Measurements from ENCODE around the gene SASH3. TPM values are rescaled to one million over a fixed set of nuclear protein-coding genes. Genes with fewer than 3 reads are reported as not detected.
A peak's percentile ranks its signal among the peaks of the same experiment; 100 is the strongest.

Gene SASH3
- total RNA-seq, 1 donor from 2014 or later, result not detected

DNA sequence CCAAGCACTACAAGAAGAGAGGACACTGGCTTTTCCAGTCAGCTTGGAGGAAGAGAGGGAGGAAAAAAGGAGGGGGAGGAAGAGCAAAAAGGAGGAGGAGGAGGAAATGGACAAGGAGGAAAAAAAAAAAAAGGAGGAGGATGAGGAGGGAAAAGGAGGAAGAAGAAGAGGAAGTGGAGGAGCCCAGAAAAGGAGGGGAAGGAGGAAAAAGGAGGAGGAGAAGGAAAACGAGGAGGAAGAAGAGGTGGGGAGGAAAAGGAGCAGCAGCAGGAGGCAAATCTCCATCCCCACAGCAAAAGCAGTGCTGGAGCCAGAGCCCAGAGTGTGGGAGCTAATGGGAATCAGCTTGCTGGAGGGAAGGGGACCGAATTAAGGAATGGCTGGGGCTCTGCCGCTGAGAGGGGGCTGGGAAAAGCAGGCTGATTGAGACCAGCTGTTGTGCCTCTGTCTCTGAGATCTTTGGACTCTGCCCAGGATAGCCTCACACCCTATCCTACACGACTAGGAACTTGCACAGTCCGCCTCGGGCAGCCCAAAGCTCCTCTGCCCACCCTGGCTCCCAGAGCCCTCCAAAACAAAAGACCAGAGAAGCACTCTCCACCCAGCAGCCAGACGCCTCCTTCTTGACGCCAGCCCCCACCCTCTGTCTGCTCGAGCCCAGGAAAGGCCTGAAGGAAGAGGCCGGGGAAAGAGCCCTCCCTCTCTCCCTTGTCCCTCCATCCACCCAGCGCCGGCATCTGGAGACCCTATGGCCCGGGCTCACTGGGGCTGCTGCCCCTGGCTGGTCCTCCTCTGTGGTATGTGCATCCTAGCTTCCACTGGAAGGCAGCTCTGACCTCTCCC lies 41.1 kb upstream of the SASH3 start, which contains the start of gene XPNPEP2:
TSS of gene XPNPEP2 (plus strand) at position 514 of the 843 bp plus-strand sequence. CDS start at position 749, 235 bp downstream.
- H3K4me1 Mint-ChIP-seq (ENCODE audit: low read depth, unreplicated experiment), result peaks cover 3% of the 10 kb centered on the region
- no peaks in the 10 kb centered on the region for H3K36me3 ChIP-seq (ENCODE audit: insufficient read depth, low read length)
- TF ChIP-seq, protein P1, sequence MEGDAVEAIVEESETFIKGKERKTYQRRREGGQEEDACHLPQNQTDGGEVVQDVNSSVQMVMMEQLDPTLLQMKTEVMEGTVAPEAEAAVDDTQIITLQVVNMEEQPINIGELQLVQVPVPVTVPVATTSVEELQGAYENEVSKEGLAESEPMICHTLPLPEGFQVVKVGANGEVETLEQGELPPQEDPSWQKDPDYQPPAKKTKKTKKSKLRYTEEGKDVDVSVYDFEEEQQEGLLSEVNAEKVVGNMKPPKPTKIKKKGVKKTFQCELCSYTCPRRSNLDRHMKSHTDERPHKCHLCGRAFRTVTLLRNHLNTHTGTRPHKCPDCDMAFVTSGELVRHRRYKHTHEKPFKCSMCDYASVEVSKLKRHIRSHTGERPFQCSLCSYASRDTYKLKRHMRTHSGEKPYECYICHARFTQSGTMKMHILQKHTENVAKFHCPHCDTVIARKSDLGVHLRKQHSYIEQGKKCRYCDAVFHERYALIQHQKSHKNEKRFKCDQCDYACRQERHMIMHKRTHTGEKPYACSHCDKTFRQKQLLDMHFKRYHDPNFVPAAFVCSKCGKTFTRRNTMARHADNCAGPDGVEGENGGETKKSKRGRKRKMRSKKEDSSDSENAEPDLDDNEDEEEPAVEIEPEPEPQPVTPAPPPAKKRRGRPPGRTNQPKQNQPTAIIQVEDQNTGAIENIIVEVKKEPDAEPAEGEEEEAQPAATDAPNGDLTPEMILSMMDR (IDR thresholded peaks at IDR 0.05; ENCODE audit: insufficient read depth, low read depth, low read length), result no peak
- no peak for TF ChIP-seq EZH2 (IDR thresholded peaks at IDR 0.05; ENCODE audit: insufficient read depth, low read length)
- H3K36me3 Mint-ChIP-seq (ENCODE audit: low read depth, unreplicated experiment), result no peaks in the 10 kb centered on the region
- H4K20me1 ChIP-seq (ENCODE audit: insufficient read depth, low read length), result no peaks in the 10 kb centered on the region
- no peak within 1 kb of the TSS for H3K4me3 Mint-ChIP-seq (ENCODE audit: unreplicated experiment)
- no peaks in the 10 kb centered on the region for H3K4me1 ChIP-seq (ENCODE audit: insufficient read depth, low read length)
- no peak within 1 kb of the TSS for H3K9ac ChIP-seq (ENCODE audit: low read length)
- no peak within 1 kb of the TSS for H3K27ac ChIP-seq (ENCODE audit: low read depth, low read length)
- H3K27me3 ChIP-seq (ENCODE audit: insufficient read depth, low read length), result no peaks in the 10 kb centered on the region
- no peaks in the 10 kb centered on the region for H3K9me3 Mint-ChIP-seq (ENCODE audit: unreplicated experiment)
- FAIRE-seq (peak; percentile 71), DNase-seq (ENCODE audit: low read depth) (no peak)
- no peak within 1 kb of the TSS for H3K27ac Mint-ChIP-seq (ENCODE audit: unreplicated experiment)
- no peak within 1 kb of the TSS for H3K4me2 ChIP-seq (ENCODE audit: low read length)
- no peak within 1 kb of the TSS for H3K4me3 ChIP-seq (ENCODE audit: insufficient read depth, low read depth, low read length)
- H3K9me3 ChIP-seq (ENCODE audit: insufficient read depth, low read depth, low read length), result no peaks in the 10 kb centered on the region
- no peak within 1 kb of the TSS for H2AFZ ChIP-seq (ENCODE audit: low read depth, low read length)
- H3K27me3 Mint-ChIP-seq (ENCODE audit: low read depth, unreplicated experiment), result peaks cover 18% of the 10 kb centered on the region
- no peaks in the 10 kb centered on the region for H3K79me2 ChIP-seq (ENCODE audit: insufficient read depth, low read length)

DNA sequence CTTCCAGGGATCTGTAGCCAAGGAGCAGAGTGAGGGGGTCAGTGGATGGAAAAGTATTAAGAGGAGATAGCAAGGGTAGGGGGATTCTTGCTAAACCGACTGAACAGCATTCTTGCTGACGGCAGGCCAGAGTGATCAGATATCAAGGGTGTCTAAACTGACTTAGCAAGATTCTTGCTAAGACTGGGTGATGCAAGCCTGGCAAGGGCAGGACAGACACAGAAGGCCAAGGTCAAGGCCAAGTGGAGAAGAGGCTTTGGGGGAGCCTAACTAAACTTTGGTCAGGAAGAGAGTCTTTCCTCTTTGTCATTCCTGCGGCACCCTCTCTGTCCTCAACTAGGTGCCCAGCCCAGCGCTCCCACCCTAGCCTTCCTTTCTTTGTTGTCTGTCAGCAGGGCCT lies 40.2 kb upstream of the SASH3 start:
- H3K4me2 ChIP-seq (ENCODE audit: low read length), result no peak overlapping the region
- H3K9me3 ChIP-seq (ENCODE audit: insufficient read depth, low read depth, low read length), result no peaks in the 10 kb centered on the region
- no peaks in the 10 kb centered on the region for H3K27me3 ChIP-seq (ENCODE audit: insufficient read depth, low read length)
- peak; percentile 23 for FAIRE-seq
- H3K4me1 ChIP-seq (ENCODE audit: insufficient read depth, low read length), result no peaks in the 10 kb centered on the region
- no peaks in the 10 kb centered on the region for H4K20me1 ChIP-seq (ENCODE audit: insufficient read depth, low read length)
- no peak overlapping the region for H3K9ac ChIP-seq (ENCODE audit: low read length)
- Mint-ChIP-seq H3K27me3 (ENCODE audit: low read depth, unreplicated experiment) (peaks cover 22% of the 10 kb centered on the region), H3K9me3 (ENCODE audit: unreplicated experiment) (no peaks in the 10 kb centered on the region), H3K36me3 (ENCODE audit: low read depth, unreplicated experiment) (no peaks in the 10 kb centered on the region), H3K27ac (ENCODE audit: unreplicated experiment) (no peak overlapping the region), H3K4me1 (ENCODE audit: low read depth, unreplicated experiment) (peaks cover 3% of the 10 kb centered on the region), H3K4me3 (ENCODE audit: unreplicated experiment) (no peak overlapping the region)
- no peak overlapping the region for H3K27ac ChIP-seq (ENCODE audit: low read depth, low read length)
- H3K4me3 ChIP-seq (ENCODE audit: insufficient read depth, low read depth, low read length), result no peak overlapping the region
- no peaks in the 10 kb centered on the region for H3K36me3 ChIP-seq (ENCODE audit: insufficient read depth, low read length)
- TF ChIP-seq EZH2 (IDR thresholded peaks at IDR 0.05; ENCODE audit: insufficient read depth, low read length), result no peak
- TF ChIP-seq, protein P1 (IDR thresholded peaks at IDR 0.05; ENCODE audit: insufficient read depth, low read depth, low read length), result no peak
- no peak for DNase-seq (ENCODE audit: low read depth)
- H2AFZ ChIP-seq (ENCODE audit: low read depth, low read length), result no peak overlapping the region
- H3K79me2 ChIP-seq (ENCODE audit: insufficient read depth, low read length), result no peaks in the 10 kb centered on the region
